Vein endothelial cell (primary cell): ENCODE results near the gene VIPR2. TPM values are rescaled to one million over a fixed set of nuclear protein-coding genes. Genes with fewer than 3 reads are reported as not detected.

Source experiments
- total RNA-seq: library from RNA; depleted of rRNA; stranded (reverse); fragments of >200 nt; gene quantifications from 2 replicates; pipeline ENCODE4 v1.2.3, GENCODE V29; 2012

The VIPR2 gene
- not detected in 2 replicates for total RNA-seq

GRCh38 chr7:159144758-159145489 lies at the start of gene VIPR2:
Gene VIPR2, minus strand, starts transcription at chr7:159144867. Its CDS starts 96 bp downstream, at chr7:159144771.

